BE2C (cell line): ENCODE results near the gene KCNT1.

Experiments used
- DNase-seq: peaks from one replicate; pipeline ENCODE4 v3.0.0-alpha.2; 2020
- H3K27me3 ChIP-seq: fragments of 250-450 bp; sonication (Bioruptor Pico); 2 replicates; pipeline ENCODE4 v1.5.1; 2020; ENCODE audit warnings: mild to moderate bottlenecking
- H3K36me3 ChIP-seq: fragments of 250-450 bp; sonication (Bioruptor Pico); 2 replicates; pipeline ENCODE4 v1.5.1; 2020; ENCODE audit warnings: mild to moderate bottlenecking
- H3K4me1 ChIP-seq: fragments of 250-450 bp; sonication (Bioruptor Pico); 2 replicates; pipeline ENCODE4 v1.5.1; 2020
- H3K4me3 ChIP-seq: 2 replicates; pipeline ENCODE4 v1.5.1; 2011; ENCODE audit warnings: low read depth, low read length
- H3K9me3 ChIP-seq: fragments of 250-450 bp; sonication (Bioruptor Pico); 2 replicates; pipeline ENCODE4 v1.5.1; 2020
- TF ChIP-seq, protein P1 (sequence below): IDR thresholded peaks from 2 replicates; pipeline ENCODE4 v1.5.1; 2012; ENCODE audit warnings: mild to moderate bottlenecking, low read depth, low read length

KCNT1 gene

DNA sequence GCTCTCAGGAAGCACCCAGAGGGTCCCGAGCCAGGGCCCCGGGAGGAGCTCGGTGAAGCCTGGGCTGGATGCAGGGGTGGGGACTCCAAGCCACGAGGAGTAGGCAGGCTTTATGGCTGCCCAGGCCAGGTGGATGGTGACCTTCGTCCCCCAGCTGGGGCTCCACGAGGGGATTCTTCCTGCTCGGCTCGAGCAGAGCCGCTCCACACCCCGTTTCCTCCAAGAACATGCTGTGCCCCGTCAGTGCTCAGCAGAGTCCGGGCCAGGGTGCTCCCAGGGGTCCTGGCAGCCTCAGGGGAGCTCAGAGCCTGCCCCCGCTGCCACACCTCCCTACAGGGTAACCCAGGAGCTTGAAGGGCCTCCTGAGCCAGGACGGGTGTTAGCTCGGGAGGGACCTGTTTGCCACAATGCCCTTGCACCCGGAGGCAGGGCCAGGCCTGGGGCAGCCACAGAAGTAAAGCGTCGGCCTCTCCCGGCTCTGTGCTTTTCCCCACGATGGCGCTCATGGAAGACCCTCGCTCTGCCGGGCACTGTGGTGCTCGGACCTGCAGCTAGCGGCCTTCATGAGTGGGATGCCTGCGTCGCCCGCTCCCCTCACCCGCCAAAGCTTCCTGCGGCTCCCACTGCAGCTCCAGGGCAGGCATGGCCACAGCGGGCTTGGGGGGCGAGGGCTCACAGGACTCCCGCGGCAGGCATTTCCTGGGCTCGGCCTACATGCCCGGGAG is 86.8 kb downstream of the KCNT1 start:
- no peaks in the 10 kb centered on the region for H3K27me3 ChIP-seq
- no peaks in the 10 kb centered on the region for H3K9me3 ChIP-seq
- H3K36me3 ChIP-seq, result peaks cover 34% of the 10 kb centered on the region
- no peak overlapping the region for H3K4me3 ChIP-seq
- H3K4me1 ChIP-seq, result no peaks in the 10 kb centered on the region; the same call in none of the 2 replicates
- TF ChIP-seq, protein P1, sequence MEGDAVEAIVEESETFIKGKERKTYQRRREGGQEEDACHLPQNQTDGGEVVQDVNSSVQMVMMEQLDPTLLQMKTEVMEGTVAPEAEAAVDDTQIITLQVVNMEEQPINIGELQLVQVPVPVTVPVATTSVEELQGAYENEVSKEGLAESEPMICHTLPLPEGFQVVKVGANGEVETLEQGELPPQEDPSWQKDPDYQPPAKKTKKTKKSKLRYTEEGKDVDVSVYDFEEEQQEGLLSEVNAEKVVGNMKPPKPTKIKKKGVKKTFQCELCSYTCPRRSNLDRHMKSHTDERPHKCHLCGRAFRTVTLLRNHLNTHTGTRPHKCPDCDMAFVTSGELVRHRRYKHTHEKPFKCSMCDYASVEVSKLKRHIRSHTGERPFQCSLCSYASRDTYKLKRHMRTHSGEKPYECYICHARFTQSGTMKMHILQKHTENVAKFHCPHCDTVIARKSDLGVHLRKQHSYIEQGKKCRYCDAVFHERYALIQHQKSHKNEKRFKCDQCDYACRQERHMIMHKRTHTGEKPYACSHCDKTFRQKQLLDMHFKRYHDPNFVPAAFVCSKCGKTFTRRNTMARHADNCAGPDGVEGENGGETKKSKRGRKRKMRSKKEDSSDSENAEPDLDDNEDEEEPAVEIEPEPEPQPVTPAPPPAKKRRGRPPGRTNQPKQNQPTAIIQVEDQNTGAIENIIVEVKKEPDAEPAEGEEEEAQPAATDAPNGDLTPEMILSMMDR, result no peak
- no peak for DNase-seq

DNA sequence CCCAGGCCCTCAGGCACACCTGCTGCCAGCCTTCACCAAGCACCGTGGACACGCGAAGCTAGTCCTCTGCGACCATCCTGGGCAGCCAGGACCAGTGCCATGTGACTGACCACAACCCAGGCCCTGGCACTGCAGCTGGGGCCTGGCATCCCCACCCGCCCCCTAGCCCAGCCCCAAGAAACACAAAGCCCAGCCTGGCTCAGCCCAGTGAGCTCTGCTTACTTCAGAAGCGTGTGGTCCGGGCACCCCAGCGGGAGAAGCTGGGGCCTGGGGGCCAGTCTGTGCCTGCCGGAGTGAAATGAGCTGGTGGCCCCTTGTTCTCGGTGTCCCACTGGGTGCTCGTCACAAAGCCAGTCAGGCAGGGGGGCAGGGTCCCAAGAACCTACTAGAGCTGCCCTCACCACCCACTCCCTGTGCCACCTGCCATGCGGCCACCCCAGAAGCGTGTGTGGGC is 87.9 kb downstream of the KCNT1 start:
- H3K4me1 ChIP-seq, result no peaks in the 10 kb centered on the region; the same call in none of the 2 replicates
- H3K4me3 ChIP-seq, result no peak overlapping the region
- H3K9me3 ChIP-seq, result no peaks in the 10 kb centered on the region
- no peak for DNase-seq
- TF ChIP-seq, protein P1, result no peak
- H3K27me3 ChIP-seq, result no peaks in the 10 kb centered on the region
- H3K36me3 ChIP-seq, result peaks cover 27% of the 10 kb centered on the region

DNA sequence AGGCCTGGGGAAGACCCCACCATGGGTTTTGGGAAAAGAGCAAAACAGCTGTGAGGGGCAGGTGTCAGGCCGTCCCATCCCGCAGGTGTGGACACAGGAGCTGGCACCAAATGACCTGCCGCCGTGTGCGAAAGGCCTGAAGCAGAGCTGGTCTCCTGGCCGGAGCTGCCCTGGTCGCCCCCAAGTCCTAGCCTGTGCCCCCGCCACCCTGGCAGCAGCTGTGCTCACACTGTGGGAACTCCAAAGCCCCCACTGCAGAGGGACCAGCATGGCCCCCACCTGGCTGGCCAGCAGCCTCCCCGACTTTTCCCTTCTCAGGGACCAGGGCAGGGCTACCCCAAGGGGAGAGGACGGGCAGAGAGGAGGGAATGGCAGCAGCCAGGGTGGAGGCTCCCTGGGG is 88.4 kb downstream of the KCNT1 start:
- DNase-seq, result no peak
- peaks cover 25% of the 10 kb centered on the region for H3K36me3 ChIP-seq
- H3K4me1 ChIP-seq, result no peaks in the 10 kb centered on the region; the same call in none of the 2 replicates
- H3K27me3 ChIP-seq, result no peaks in the 10 kb centered on the region
- TF ChIP-seq, protein P1, result no peak
- no peaks in the 10 kb centered on the region for H3K9me3 ChIP-seq
- H3K4me3 ChIP-seq, result no peak overlapping the region

DNA sequence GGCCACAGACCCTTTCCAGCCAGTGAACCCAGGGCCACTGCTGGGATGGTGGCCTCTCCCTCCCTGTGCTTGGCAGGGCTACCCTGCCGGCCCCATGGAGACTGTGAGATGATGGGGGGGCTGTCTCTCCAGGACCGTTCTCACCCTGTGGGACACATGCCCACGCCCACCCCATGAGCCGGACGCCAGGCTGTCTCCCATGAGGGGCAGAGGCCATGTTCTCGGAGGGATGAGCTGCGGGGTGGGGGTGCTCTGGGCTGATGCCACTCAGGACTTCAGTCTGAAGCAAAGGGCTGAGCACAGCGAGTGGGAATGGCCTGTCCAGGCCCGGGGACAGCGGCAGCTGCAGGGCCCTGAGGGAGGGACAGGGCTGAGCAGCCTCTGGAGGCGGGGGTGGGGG is 88.9 kb downstream of the KCNT1 start:
- no peaks in the 10 kb centered on the region; the same call in none of the 2 replicates for H3K4me1 ChIP-seq
- no peaks in the 10 kb centered on the region for H3K27me3 ChIP-seq
- H3K36me3 ChIP-seq, result peaks cover 20% of the 10 kb centered on the region
- H3K4me3 ChIP-seq, result no peak overlapping the region
- TF ChIP-seq, protein P1, result no peak
- no peaks in the 10 kb centered on the region for H3K9me3 ChIP-seq
- DNase-seq, result no peak

DNA sequence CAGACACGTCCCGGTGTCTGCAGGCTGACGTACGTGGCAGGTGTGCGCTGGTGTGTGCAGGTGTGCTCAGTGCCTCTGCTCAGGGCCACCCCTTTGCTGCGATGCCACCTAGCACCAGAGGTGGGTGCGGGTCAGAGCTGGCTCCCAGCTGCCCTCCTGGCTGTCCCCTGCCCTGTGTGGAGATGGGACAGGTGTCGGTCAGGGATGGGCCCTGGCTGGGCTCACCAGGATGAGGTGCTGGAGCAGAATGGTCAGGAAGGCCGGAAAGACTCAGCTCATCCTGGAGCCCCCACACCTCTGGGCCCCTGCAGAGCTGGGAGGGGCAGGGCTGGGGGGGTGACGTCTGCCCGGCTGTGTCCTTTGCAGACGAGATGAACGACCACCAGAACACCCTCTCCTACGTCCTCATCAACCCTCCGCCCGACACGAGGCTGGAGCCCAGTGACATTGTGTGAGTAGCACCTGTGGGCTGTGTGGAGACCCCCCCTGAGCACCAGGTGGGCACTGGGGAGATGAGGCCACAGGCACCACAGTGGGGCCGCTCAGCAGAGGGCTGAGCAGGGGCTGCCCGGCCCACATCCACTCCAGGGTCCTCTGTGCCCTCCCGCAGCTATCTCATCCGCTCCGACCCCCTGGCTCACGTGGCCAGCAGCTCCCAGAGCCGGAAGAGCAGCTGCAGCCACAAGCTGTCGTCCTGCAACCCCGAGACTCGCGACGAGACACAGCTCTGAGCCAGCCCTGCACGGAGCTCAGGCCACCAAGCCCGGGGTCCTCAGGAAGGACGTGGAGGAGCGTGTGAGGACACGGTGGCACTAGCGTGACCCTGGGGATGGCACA is 89.7 kb downstream of the KCNT1 start:
- H3K4me1 ChIP-seq, result no peaks in the 10 kb centered on the region; the same call in none of the 2 replicates
- H3K9me3 ChIP-seq, result no peaks in the 10 kb centered on the region
- TF ChIP-seq, protein P1, result no peak
- H3K27me3 ChIP-seq, result no peaks in the 10 kb centered on the region
- no peak overlapping the region for H3K4me3 ChIP-seq
- H3K36me3 ChIP-seq, result peaks cover 13% of the 10 kb centered on the region
- no peak for DNase-seq
